NT2/D1 (cell line): Measurements from ENCODE around the gene TMEM154.

ENCODE experiments used
- DNase-seq: peaks from one replicate; pipeline ENCODE4 v3.0.0-alpha.2; 2011; ENCODE audit warnings: low read depth, low spot score
- H3K27me3 ChIP-seq: 2 replicates; pipeline ENCODE4 v1.6.0; 2011; ENCODE audit warnings: mild to moderate bottlenecking; ENCODE audit not compliant: insufficient read length, insufficient read depth
- H3K36me3 ChIP-seq: 2 replicates; pipeline ENCODE4 v1.6.1; 2011; ENCODE audit warnings: mild to moderate bottlenecking, low read length, mixed read lengths; ENCODE audit not compliant: insufficient read depth, insufficient read length
- H3K4me1 ChIP-seq: 2 replicates; pipeline ENCODE4 v1.5.1; 2011; ENCODE audit not compliant: insufficient read depth, insufficient read length
- H3K4me3 ChIP-seq: 2 replicates; pipeline ENCODE4 v1.5.1; 2011; ENCODE audit warnings: low read depth; ENCODE audit not compliant: insufficient read length
- H3K9ac ChIP-seq: 2 replicates; pipeline ENCODE4 v1.6.0; 2011; ENCODE audit warnings: low read depth; ENCODE audit not compliant: insufficient read length
- H3K9me3 ChIP-seq: 2 replicates; pipeline ENCODE4 v1.5.1; 2011; ENCODE audit warnings: mild to moderate bottlenecking, low read length; ENCODE audit not compliant: insufficient read depth
- SUZ12 ChIP-seq: IDR thresholded peaks from 2 replicates; pipeline ENCODE4 v1.6.1; 2011; ENCODE audit not compliant: insufficient read length, insufficient read depth; ENCODE audit errors: extremely low read depth
- YY1 ChIP-seq: IDR thresholded peaks from 2 replicates; pipeline ENCODE4 v1.6.1; 2011; ENCODE audit not compliant: insufficient read length, insufficient read depth
- ZNF274 ChIP-seq: IDR thresholded peaks from 2 replicates; pipeline ENCODE4 v1.6.1; 2011; ENCODE audit warnings: mild to moderate bottlenecking, low read depth, low read length

The TMEM154 gene

DNA sequence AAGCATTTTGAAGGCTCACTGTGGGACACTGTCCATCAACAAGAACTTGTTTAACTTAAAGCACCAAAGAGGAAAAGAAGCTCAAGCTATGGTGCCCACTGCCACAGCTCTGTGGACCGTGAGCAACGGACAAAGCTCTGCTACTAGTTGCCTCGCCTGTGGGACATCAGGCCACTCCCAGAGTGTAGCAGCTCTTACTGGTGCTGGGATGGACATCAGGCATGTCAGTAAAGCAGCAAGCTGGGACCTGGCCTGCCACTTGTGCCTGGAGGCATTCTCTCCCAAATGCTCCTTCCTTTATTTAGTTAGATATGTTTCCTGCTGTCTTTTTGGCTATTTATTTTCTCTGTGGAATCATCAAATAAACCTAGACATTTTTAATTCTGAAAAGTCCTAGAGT lies 46.7 kb downstream of the TMEM154 start:
- peaks cover 4% of the 10 kb centered on the region for H3K4me1 ChIP-seq
- no peaks in the 10 kb centered on the region for H3K27me3 ChIP-seq
- no peaks in the 10 kb centered on the region for H3K9me3 ChIP-seq
- TF ChIP-seq YY1 (no peak), ZNF274 (no peak), SUZ12 (no peak)
- DNase-seq: no peak
- H3K9ac ChIP-seq: no peak overlapping the region
- H3K36me3 ChIP-seq: no peaks in the 10 kb centered on the region
- no peak overlapping the region for H3K4me3 ChIP-seq

DNA sequence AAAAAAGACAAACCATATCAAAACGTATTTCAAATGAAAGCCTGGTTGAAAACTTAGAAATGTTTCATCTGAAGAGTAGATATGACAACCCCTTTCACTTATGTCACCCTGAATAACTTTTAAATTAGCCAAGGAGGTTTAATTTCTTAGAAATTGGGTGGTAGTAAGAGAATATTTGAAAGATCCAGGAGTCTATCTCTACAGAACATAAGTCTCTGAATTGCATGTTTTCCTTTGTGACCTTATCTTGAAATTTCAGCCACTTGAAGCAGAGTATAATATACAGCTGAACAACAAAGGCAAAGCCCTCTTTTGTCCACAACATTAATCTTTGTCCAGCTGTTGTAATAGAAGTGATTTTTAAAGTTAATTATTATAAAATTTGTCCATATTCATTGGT lies 49.5 kb downstream of the TMEM154 start:
- no peak overlapping the region for H3K4me3 ChIP-seq
- TF ChIP-seq ZNF274: no peak
- TF ChIP-seq YY1: no peak
- no peak for TF ChIP-seq SUZ12
- H3K9me3 ChIP-seq: no peaks in the 10 kb centered on the region
- no peaks in the 10 kb centered on the region for H3K36me3 ChIP-seq
- peaks cover 4% of the 10 kb centered on the region for H3K4me1 ChIP-seq
- H3K27me3 ChIP-seq: no peaks in the 10 kb centered on the region
- DNase-seq: no peak
- H3K9ac ChIP-seq: no peak overlapping the region

DNA sequence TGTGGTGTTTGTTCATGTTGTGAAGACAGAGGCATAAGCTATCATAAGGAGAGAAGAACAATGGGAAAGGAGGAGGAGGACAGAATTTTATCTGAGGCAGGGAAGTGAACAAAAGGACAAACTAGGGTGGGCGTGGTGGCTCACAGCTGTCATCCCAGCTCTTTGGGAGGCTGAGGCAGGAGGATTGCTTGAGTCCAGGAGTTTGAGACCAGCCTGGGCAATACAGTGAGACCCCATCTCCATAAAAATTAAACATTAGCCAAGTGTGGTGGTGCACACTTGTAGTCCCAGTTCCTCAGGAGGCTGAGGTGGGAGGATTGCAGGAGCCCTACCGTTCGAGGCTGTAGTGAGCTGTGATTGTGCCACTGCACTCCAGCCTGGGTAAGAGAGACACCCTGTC lies 49.9 kb downstream of the TMEM154 start:
- no peaks in the 10 kb centered on the region for H3K9me3 ChIP-seq
- H3K4me1 ChIP-seq: peaks cover 4% of the 10 kb centered on the region
- H3K27me3 ChIP-seq: no peaks in the 10 kb centered on the region
- TF ChIP-seq SUZ12: no peak
- TF ChIP-seq ZNF274: no peak
- no peak for TF ChIP-seq YY1
- H3K4me3 ChIP-seq: no peak overlapping the region
- DNase-seq: no peak
- no peaks in the 10 kb centered on the region for H3K36me3 ChIP-seq
- no peak overlapping the region for H3K9ac ChIP-seq

DNA sequence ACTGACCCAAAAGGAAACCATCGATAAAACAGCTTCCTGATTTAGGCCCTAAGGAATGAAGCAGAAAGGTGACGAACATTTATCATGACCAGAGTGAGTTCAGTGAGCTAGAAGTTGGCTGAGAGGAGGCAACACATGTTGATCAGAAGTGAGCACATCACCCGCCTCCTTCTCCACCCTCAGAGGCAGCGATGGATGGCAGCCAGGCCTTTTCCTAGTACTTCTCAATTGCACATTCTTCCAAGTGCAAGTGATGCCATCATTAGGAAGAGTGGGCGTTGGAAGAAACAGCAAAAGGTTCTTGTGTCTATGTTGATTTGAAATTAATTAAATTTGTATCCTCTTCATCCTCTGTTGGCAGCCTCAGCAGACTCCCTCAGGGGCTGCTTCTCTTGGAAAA lies 51.7 kb downstream of the TMEM154 start:
- H3K27me3 ChIP-seq: no peaks in the 10 kb centered on the region
- no peak overlapping the region for H3K4me3 ChIP-seq
- H3K9ac ChIP-seq: no peak overlapping the region
- DNase-seq: no peak
- H3K4me1 ChIP-seq: no peaks in the 10 kb centered on the region
- TF ChIP-seq ZNF274 (no peak), SUZ12 (no peak), YY1 (no peak)
- H3K9me3 ChIP-seq: no peaks in the 10 kb centered on the region
- H3K36me3 ChIP-seq: no peaks in the 10 kb centered on the region

DNA sequence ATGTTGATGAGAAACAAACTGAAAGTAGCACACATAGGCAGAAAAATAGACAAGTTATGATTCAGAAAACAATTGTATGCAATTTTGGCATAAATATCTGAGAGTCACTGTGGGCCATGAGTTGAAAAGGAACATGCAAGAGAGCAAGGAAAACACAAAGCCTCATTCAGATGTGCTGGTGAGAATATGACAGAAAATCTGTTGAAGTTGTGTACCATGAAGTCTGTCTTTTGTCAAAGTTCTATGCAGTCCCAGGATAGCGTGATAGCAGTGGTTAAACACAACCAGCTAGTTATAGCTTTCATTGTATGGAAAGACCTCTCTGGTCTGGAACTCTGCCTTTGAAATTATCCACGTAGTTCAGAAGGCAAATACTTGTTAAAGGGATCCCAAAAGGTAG lies 53.0 kb downstream of the TMEM154 start:
- no peaks in the 10 kb centered on the region for H3K4me1 ChIP-seq
- TF ChIP-seq ZNF274 (no peak), YY1 (no peak), SUZ12 (no peak)
- H3K27me3 ChIP-seq: no peaks in the 10 kb centered on the region
- DNase-seq: no peak
- H3K36me3 ChIP-seq: no peaks in the 10 kb centered on the region
- no peaks in the 10 kb centered on the region for H3K9me3 ChIP-seq
- no peak overlapping the region for H3K9ac ChIP-seq
- H3K4me3 ChIP-seq: no peak overlapping the region

DNA sequence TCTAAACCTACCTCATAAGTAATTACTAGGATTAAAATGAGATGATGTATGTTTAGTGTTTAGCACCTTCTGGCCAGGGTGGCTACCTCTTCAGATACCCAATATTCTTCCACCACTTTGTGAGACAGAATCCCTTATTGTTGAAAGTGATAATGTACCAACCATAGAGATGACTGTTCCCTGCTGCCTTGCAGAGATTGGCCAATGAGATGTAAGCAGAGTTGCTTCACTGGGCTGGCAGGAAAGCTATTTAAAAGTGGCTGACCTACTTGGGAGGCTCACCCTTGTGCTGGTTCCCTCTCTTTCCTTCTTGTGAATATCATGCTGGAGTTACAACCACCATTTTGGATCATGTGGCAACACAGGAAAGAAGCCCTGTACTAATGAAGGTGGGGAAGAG lies 58.9 kb downstream of the TMEM154 start:
- TF ChIP-seq ZNF274 (no peak), YY1 (no peak), SUZ12 (no peak)
- Histone ChIP-seq H3K36me3 (no peaks in the 10 kb centered on the region), H3K4me1 (no peaks in the 10 kb centered on the region), H3K27me3 (no peaks in the 10 kb centered on the region), H3K9ac (no peak overlapping the region), H3K4me3 (no peak overlapping the region), H3K9me3 (no peaks in the 10 kb centered on the region)
- no peak for DNase-seq

DNA sequence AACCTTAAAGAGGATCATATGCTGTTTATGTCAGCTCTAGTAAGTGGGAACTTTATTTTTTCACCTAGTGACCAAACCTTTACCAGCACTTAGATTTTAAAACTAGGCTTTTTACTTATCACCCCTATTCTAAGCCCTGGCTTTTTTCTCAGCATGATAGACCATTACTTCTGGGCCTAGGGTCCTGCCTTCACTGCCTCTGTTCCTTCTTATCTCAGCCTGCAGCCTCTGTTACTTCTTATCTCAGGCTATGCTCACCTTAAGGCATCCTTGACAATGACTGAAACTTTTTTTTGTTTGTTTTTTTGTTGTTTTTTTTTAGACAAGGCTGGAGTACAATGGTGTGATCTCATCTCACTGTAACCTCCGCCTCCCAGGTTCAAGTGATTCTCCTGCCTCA lies 59.6 kb downstream of the TMEM154 start:
- Histone ChIP-seq H3K4me3 (no peak overlapping the region), H3K4me1 (no peaks in the 10 kb centered on the region), H3K36me3 (no peaks in the 10 kb centered on the region), H3K27me3 (no peaks in the 10 kb centered on the region), H3K9me3 (no peaks in the 10 kb centered on the region), H3K9ac (no peak overlapping the region)
- TF ChIP-seq YY1 (no peak), SUZ12 (no peak), ZNF274 (no peak)
- no peak for DNase-seq

DNA sequence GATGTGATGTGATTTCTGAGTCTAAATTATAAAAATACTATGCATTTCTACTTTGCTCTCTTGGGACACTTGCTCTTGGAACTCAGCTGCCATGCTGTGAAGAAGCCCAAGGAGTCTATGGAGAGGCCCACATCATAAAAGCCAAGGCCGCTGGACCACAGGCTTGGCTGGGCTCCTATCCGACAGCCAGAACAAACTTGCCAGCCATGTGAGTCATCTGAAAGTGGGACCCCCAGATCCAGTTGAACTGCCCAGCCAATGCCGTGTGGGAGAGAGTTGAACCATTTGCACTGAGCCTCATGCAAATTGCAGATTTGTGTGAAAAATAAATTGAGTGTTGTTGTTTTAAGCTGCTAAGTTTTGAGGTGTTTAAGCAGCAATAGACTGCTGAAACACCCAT lies 60.2 kb downstream of the TMEM154 start:
- H3K9me3 ChIP-seq: no peaks in the 10 kb centered on the region
- no peak overlapping the region for H3K9ac ChIP-seq
- no peak for DNase-seq
- TF ChIP-seq YY1 (no peak), SUZ12 (no peak), ZNF274 (no peak)
- no peaks in the 10 kb centered on the region for H3K4me1 ChIP-seq
- H3K36me3 ChIP-seq: no peaks in the 10 kb centered on the region
- H3K4me3 ChIP-seq: no peak overlapping the region
- no peaks in the 10 kb centered on the region for H3K27me3 ChIP-seq
